Right kidney (tissue), 1 donor: Measurements from ENCODE around the gene ZDHHC14.
"Not testable (repeated sequence)": the region's sequence is repeated elsewhere in the genome, so short reads cannot be mapped to it uniquely, and the experiment has no call there.

ENCODE experiments used
- DNase-seq: peaks from one replicate; pipeline ENCODE4 v3.0.0-alpha.2; 2016

Gene ZDHHC14

GRCh38 chr6:157571269-157571668 lies 190.3 kb downstream of the ZDHHC14 start:
- DNase-seq = no peak

- DNase-seq = no peak
Measured at GRCh38 chr6:157571950-157572349, 191.0 kb downstream of the ZDHHC14 start.

DNA sequence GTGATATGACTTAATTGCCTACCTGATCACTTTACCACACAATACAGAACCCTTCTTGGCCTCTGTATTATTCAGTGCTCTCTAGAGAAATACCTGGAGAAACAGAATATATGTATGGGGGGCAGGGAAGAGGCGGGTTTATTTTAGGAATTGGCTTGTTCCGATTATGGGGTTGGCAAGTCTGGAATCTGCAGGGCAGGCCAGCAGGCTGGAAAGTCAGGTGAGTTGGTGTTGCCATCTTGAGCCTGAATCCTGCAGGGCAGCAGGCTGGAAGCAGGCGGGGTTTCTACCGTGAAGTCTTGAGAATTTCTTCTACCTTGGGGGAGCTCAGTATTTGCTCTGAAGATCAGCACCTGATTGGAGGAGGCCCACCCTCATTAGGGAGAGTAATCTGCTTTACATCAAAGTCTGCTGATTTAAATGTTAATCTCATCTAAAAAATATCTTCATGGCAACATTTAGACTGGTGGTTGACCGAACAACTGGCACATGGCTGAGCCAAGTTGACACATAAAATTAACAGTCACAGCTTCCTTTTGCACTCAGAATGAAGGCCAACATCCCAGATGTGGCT lies 193.9 kb downstream of the ZDHHC14 start:
- no peak for DNase-seq

GRCh38 chr6:157575436-157576145 lies 194.6 kb downstream of the ZDHHC14 start:
- DNase-seq = no peak

DNA sequence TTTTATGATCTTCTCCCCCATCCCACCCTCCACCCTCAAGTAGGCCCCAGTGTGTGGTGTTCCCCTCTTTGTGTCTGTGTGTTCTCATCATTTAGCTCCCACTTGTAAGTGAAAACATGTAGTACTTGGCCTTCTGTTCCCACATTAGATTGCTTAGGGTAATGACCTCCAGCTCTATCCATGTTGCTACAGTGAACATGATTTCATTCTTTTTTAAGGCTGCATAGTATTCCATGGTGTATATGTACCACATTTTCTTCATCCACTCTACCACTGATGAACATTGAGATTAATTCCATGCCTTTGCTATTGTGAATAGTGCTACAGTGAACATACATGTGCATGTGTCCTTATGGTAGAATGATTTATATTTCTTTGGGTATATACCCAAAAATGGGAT lies 196.0 kb downstream of the ZDHHC14 start:
- DNase-seq = not testable (repeated sequence)

DNA sequence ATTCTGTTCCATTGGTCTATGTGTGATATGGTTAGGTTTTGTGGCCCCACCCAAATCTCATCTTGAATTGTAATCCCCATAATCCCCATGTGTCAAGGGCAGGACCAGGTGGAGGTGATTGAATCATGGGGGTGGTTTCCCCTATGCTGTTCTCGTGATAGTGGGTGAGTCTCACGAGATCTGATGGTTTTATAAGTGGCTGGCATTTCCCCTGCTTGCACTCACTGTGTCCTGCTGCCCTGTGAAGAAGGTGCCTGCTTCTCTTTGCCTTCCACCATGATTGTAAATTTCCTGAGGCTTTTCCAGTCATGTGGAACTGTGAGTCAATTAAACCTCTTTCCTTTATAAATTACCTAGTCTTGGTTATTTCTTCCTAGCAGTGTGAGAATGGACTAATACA lies 197.5 kb downstream of the ZDHHC14 start:
- DNase-seq = not testable (repeated sequence)

DNA sequence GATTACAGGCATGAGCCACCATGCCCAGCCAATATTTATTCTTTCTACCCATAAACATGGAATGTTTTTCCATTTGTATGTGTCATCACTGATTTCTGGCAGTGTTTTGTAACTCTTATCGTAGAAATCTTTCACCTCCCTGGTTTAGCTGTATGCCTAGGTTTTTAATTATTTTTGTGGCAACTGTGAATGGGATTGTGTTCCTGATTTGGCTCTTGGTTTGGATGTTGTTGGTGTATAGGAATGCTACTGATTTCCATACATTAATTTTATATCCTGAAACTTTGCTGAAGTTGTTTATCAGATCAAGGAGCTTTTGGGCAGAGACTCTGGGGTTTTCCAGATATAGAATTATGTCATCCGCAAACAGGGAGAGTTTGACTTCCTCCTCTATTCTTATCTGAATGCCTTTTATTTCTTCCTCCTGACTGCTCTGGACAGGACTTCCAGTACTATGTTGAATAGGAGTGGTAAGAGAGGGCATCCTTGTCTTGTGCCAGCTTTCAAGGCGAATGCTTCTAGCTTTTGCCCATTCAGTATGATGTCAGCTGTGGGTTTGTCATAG lies 198.6 kb downstream of the ZDHHC14 start:
- DNase-seq = no peak

GRCh38 chr6:157584036-157584435 lies 203.0 kb downstream of the ZDHHC14 start:
- DNase-seq = no peak

GRCh38 chr6:157585274-157586087 lies 204.5 kb downstream of the ZDHHC14 start:
- no peak for DNase-seq

GRCh38 chr6:157586088-157586414 lies 205.1 kb downstream of the ZDHHC14 start:
- DNase-seq = no peak

DNA sequence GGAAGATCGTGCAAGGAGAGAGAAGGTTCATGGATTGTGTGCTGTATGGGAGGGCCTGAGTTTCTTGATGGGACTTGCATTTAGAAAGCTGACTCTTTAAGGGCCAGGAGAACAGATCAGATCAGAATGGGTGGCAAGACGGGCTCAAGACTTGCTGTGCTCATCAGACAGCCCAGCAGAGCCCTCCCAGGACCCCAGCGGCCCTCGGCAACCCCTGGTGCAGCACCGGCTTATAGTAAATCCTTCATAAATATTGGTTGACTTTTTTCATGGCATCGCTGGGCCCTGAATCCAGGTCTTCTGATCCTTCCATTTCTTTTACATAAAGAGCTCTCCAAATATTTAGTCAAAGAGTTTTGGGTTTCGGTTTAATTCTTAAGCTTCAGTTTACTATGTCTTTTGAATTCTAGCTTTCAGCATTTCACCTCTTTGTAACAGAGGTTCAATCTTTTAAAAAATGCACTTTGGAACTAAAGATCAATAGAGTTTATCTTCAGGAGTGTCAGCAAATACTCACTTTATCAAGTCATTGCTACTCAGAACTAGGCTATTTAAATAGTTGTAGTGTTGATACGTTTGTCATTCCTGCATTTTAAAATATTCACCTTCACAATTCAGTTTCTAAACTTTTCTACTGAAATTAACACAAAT lies 205.6 kb downstream of the ZDHHC14 start:
- DNase-seq = no peak

- DNase-seq = no peak
Measured at GRCh38 chr6:157587127-157587926, 206.3 kb downstream of the ZDHHC14 start.

DNA sequence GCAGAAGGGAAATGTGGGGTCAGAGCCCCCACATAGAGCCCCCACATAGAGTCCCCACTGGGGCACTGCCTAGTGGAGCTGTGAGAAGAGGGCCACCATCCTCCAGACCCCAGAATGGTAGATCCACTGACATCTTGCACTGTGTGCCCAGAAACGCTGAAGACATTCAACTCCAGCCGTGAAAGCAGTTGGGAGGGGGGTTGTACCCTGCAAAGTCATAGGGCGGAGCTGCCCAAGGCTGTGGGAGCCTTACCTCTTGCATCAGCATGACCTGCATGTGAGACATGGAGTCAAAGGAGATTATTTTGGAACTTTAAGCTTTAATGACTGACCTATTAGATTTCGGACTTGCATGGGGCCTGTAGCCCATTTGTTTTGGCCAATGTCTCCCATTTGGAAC lies 209.7 kb downstream of the ZDHHC14 start:
- not testable (repeated sequence) for DNase-seq

GRCh38 chr6:157592541-157592940 lies 211.6 kb downstream of the ZDHHC14 start:
- DNase-seq = no peak

DNA sequence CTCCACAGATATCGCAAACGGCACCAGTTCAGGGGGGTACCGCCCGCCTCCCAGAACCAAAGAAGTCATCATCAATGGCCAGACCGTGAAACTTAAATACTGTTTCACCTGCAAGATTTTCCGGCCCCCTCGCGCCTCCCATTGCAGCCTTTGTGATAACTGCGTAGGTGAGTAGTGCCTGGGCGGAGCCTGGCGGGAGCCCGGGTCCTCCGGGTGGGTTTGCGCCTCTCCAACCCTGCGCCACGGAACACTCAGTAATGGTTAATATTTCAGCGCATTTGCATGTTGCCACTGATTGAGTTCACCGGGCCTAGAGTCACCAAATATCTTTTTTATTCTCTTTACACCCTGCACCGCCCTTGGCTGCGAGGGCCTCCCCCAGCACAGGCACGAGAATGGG lies 212.0 kb downstream of the ZDHHC14 start:
- no peak for DNase-seq

GRCh38 chr6:157593596-157593995 lies 212.6 kb downstream of the ZDHHC14 start:
- DNase-seq = no peak

GRCh38 chr6:157594292-157594691 lies 213.3 kb downstream of the ZDHHC14 start:
- no peak for DNase-seq

DNA sequence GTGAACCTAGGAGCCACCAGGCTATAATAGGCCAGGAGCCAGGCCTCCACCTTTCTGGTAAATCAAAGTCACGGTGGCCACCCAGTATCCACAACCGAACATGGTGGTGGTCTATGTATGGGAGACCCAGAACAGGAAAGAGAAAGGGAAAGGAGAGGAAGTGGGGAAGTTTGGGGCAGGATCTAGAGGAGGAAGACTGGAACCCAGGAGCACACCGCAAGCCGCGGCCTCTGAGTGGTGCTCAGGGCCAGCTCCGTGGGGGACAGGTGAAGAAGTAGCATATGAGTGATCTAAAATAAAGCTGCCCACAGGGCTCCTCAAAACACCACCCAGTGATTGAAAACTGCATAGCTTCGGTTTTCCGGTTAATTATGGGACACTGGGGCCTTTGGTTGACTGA lies 214.8 kb downstream of the ZDHHC14 start:
- DNase-seq = no peak

- no peak for DNase-seq
Measured at GRCh38 chr6:157596461-157596860, 215.5 kb downstream of the ZDHHC14 start.

- DNase-seq = no peak
Measured at GRCh38 chr6:157596886-157597285, 215.9 kb downstream of the ZDHHC14 start.

GRCh38 chr6:157597461-157598312 lies 216.7 kb downstream of the ZDHHC14 start:
- peak; percentile 68 for DNase-seq
